8988T (cell line): Measurements from ENCODE around the gene ASTL.

ENCODE experiments used
- DNase-seq: peaks from one replicate; pipeline ENCODE4 v3.0.0; 2011

ASTL gene

DNA sequence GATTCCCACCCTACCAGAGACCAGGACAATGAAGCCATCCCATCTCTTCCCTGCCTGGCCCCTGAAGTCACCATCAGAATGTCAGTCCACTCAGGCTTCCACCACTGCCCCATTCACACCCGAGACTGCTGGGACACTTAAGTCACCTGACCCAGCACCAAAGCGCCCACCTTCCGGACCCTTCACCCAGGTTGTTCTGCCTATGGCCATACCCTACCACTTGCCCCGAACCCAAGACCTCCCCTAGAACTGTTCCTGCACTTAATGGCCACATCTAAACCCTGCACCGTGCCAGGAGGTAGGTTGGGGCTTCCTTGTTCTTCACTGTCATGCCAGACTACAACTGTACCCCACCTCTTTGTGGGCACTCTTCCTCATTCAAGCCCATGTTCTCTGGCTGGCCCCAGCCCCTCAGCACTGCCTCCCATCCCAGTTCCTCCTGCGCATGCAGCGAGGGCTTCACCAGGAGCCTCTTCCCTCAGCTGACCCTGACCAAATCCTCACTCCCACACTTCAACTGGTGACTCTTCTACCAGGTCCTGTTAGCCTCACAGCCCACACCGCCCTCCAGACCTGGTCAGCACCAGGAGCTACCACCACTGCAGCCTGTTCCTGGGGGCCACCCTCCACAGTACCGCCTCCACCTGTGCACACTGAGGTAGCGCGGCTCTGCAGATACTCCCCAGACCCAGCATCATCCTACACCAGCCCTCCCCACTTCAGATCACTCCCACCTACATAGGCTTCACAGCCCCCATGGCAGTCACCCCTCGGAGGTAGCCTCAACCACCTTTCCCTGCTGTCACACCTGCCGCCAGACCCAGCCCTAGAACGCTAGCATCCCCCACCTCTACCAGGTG is 13.7 kb downstream of the ASTL start:
- no peak for DNase-seq

DNA sequence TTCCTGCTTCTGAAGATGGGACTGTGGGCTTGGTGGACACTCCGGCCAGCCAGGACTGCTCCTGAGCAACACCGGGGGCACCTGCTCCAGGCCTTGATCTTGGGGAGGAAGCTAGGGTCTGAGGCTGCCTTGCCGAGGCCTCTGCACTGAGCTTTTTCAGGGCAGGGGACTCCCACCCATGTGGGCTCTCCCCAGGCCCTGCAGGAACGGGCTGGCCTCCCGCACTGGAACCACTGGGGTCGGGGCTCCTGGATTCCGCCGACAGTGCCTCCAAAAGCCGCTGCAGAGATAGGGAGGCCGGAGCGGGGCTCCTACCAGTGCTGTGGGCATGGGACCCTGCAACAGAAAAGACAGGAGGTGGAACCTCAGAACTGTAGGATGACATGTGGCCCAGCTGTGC is 14.4 kb downstream of the ASTL start:
- DNase-seq, result no peak

DNA sequence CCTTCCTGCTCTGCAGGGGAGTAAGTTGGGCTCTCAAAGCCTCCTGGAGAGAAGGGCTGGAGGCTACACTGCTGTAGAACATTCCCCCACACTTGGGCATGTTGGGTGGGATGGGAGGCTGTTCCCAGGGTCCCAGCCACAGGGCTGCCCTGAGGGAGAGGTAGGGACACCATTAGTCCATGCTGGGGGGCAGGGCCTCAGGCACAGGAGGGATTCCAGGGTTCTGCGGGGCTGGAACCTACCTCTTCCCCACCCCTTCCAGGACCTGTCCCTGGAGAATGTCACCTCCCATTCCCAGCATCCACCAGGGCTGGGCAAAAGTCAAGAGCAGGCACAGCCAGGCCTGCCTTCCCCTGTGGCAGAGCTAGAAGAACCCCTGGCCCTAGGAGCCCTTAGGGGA is 15.0 kb downstream of the ASTL start:
- DNase-seq, result no peak

DNA sequence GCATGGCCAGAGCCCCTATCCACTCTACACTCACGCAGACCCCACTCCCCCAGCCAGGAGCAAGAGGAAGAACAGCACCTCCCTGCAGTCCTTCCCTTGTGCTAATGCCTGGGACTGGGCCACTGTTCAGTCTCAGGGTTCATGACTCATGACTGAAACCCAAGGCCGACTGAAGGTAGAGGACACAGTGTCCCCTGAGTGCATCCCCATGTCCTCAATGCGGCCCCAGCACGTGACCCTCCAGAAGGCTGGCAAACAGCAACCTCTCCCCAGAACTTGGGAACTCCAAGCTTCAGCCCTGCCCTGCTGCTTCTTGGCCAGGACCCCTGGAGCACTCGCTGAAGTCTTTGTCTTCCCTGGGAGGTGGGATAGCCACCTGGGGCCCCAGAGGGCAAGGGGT is 15.9 kb downstream of the ASTL start:
- DNase-seq, result no peak

DNA sequence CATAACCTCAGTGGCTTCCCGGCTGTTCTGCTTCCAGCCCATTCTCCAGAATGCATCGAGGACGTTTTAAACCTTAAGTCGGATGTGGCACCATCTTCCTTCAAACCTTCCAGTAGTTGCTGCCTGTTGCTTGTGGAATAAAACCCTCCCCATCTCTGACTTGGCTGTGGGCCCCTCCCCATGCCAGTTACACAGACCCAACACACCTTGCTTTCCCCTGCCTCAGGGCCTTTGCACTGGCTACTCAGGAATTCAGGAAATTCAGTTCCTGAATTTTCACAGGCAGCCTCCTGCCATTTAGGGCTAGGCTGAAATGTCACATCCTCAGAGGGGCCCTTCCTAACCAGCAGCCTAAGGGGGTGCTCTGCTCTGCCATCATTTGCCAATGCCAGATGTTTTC is 16.9 kb downstream of the ASTL start:
- DNase-seq, result no peak

DNA sequence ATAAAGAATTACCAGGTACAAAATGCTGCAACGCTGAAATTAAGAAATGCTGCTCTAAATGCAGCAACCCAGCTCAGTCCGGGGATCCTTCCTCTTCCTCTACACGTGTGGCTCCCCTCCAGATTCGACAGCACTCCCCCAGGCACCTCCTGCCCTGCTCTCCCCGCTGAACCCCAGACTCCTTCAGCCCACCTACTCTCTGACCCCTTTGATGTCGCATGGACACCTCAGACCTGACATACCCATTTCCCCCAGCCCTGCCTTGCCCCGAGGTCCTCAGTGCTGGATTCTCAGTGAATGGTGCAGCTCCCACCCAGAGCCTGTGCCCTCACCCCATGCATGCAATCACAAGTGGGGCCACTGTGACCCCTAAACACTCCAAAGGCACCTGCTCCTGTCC is 17.3 kb downstream of the ASTL start:
- DNase-seq, result no peak

DNA sequence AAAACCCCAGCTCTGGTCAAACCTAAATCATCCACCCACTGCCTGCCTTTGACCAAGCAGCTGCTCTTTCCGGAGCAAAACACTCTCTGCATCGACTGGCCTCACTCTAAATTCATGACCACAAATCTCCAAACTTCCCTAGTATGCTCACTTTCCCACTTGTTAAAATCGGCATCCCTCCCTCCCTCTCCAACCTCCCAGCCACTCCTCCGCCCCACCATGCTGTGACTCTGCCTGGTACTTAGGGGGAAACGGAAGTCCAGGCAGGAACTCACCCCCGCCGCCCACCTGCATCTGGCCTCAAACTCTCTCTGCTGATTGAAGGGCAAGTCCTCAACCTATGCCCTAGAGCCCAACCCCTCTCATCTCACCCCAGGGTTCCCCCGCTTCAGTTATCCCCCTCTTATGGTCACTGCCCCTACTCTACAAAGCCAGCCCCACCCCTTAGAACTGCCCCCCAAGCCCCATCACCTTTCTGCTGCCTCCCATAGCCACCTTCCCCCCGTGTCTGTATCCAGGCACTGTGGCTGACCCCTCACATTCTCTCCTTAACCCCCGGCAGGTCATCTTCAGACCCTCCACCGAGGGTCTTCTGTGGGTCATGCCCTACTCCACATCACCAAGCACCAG is 18.1 kb downstream of the ASTL start:
- no peak for DNase-seq

DNA sequence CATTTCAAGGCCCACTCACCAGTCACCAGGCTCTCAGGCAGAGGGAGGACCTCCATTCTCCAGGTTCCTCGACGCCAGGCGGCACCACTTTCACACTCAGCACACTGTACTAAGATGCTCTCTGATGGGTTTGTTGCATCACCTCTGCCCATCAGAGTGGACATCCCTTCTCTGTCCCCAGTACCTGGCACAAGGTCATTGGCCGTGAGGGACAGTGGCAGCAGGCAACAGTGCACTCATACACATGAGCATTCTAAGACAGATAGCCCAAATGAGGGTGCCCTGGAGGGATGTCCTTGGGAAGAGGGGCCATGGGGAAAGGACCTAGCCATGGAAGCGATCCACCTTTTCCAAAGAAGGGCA is 18.9 kb downstream of the ASTL start:
- no peak for DNase-seq

DNA sequence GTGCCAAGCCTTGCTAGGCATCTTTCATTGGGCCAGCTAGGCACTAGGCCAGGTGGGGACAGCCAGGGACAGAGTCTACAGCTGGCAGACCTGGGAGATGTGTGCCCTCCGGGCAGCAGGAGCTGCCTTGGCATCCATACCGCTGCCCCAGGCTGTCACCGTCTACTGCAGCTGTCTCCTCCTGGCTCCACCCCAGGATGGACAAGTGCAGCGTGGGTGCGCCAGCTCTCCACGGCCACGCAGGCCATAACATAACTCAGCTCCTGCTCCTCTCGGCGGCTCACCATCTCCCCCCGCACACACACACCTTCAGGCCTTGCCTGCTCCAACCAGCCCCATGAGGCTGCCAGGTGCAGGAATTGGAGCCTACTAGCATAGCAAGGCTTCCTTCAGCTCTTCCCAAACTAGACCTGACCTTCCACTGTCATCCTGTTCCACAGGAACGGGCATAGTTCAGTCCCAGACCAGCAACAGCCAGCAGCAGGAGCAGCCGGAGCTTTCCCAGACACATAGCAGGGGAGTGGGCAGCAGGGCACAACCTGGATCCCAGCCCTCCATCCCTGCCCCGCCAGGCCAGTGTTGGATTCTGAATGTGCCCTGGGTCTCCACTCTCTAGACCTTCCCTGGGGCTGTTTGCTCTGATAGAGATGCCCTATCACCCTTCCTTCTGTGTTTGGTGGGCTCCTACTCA is 19.5 kb downstream of the ASTL start:
- no peak for DNase-seq

DNA sequence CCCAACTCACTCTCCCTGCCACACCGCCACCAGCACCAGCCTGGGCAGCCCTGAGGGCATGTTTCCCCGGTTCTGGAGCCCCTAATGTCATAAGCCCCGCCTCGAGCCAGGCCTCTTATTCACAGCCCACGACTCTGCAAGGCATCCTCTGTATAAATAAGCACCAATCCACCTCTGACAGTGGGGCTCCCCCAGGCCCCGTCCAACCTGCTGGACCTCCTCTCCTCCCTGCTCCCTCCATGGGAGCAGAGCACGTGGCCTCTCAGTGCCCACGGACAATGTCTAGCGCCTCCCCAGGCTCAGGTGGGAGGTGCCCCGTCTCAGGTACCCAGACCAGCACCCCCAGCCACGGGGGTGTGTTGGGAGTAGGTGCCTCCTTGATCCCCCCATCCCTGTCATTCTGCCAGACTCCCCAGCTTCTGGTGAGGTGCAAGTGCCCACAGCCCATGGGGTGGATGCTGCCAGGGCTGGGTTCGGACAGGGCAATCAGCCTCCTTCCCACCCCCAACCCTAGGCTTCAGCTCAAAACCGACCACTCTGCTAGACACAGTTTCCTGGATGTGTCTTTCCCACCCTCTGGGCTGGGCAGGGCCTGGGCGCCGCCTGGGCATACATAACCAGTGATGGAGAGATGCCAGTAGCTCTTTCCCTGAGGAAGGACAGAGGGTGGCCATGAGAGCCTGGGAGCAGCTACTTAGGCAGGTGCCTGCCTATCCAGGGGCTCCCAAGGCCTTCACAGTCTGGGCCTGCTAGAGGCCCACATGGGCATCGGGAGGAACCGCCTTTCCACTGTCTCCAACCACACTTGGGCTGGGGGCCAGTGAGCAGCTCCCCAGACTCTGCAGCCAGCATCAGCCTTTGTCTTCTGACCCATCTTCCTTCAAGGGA is 20.4 kb downstream of the ASTL start:
- peak; percentile 85 for DNase-seq

DNA sequence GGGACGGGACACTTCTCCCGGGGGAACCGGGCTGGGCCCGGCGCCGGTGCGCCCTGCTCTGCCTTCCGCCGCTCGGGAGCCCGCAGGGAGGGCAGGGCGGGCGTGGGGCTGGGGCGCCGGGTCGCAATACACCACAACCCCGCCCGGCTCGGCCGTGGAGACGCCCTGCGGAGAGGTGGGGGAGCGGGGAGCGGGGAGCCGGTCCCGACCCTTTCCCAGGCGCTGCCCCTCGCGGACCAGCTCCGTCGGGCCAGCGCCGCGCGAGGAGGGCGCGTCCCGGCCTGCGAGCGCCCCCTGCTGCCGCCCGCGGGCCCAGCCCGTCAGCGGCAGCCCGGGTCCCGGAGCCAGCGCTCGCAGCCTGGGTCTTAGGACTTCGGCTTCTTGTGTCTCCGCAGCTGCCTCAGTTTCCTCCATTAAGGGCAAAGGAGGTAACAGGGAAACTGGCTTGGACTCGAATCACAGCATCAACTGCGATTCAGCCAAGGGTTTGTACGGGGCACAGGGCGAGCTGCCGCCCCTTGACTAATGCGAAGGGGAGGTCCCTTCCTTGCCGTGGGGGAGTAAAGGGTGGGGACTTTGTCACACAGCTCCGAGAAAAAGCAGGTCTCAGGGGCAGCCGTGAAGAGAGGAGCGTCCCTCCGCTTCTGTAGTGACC is 21.3 kb downstream of the ASTL start:
- DNase-seq, result peak; percentile 98

DNA sequence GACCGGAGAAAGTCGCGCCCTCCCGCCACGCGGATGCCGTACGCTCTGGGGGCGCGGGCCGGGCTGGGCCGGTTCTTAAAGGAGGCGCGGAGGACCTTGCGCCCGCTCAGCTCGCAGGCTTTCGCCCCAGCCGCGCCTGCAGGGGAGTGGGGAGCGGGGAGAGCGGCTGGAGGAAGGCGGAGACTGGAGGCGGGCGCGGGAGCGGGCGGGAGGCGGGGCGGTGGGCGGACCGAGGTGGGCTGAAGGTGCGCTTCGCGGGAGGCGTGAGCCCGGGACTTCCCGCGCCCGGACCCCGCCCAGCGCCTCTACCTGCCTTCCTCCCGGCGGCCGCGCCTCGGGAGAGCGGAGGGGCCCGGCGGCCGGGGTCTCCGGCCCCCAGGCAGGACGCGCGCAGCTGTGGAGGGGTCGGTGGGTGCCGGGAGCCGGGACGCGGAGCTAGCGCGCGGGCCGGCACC is 21.9 kb downstream of the ASTL start, which contains the start of gene ADRA2B:
TSS of gene ADRA2B (minus strand) at position 148 of the 455 bp plus-strand sequence. CDS start 422 bp downstream, outside the sequence.
- peak; percentile 81 for DNase-seq

DNA sequence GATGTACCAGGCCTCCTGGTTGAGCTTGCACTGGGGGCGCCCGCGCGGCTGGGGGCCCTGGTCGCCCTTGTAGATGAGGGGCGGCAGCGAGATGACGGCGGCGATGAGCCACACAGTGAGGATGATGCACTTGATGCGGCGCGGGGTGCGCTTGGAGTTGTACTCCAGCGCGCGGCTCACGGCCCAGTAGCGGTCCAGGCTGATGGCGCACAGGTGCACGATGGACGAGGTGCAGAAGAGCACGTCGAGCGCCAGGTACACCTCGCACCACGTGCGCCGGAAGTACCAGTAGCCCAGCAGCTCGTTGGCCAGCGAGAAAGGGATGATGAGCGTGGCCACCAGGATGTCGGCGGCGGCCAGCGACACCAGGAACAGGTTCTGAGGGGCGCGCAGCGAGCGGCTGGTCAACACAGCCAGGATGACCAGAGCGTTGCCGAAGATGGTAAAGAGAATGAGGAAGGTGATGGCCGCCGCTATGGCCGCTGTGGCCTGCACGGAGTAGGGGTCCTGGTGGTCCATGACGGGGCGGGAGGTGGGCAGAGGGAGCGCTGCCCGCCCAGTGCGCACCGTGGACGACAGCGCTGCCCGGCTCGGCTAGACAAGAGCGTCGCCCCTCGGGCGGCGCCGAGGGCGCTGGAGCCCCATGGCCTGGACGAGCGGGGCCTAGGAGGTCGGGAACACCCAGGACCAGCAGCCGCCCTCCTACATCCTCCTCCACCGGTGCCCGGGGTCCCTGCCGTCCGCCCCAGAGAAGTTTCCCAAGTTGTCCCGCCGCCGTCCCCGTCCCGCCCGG is 22.5 kb downstream of the ASTL start:
- no peak for DNase-seq

DNA sequence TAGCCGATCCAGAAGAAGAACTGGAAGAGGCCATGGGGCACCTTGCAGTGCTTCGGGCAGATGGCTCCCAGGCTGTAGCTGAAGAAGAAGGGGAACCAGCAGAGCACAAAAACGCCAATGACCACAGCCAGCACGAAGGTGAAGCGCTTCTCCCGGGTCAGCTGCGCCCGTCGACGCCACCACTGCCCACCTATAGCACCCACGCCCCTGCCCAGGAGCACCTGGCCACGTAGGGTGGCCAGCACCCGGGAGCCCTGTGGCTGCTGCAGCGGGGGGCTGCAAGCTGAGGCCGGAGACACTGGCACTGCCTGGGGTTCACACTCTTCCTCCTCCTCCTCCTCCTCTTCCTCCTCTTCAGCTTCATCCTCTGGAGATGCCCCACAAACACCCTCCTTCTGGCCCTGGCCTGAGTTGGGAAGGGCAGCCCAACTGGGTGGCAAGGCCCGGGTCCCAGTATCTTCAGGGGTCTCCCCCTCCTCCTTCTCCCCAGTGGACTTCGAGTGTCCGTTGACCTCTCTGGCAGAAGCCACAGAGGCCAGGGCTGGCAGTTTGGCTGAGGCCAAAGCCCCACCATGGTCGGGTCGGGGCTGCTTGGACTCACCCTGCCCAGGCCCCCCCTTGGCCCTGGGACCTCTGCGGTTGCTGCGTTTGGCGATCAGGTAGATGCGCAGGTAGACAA is 23.3 kb downstream of the ASTL start:
- no peak for DNase-seq

DNA sequence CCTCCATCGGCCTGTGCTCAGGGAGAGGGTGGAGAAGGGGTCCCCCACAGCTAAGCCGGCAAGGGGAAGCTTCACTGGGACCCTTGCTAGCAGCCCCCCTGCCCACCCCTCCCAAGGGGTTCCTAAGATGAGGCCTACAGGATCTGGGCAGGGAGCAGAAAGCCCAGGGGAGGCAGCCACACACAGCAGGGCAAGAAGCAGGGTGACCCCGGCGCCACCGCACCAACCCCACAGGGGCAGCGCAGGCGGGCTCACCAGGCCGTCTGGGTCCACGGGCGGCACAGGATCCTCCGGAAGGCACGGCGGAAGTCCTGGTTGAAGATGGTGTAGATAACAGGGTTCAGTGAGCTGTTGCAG is 23.8 kb downstream of the ASTL start:
- no peak for DNase-seq

DNA sequence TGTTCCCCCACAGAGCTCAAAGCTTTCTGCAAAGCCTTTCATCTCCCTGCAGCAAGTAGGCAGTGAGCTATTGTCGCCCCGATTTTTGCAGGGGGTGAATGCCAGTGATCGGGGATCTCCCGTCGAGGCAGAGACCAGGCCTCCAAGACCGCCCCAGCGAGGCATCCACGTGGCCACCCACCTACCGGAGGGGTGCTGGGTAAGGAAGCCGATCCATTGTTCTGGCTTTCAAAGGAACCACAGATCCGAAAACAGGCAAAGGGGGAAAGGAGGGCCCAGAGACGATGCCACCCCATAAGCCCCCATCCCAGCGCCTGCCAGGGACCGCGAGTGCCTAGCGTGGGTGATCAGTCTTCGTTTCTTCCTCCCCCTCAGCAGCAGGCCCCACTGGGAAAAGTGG is 24.4 kb downstream of the ASTL start:
- no peak for DNase-seq

DNA sequence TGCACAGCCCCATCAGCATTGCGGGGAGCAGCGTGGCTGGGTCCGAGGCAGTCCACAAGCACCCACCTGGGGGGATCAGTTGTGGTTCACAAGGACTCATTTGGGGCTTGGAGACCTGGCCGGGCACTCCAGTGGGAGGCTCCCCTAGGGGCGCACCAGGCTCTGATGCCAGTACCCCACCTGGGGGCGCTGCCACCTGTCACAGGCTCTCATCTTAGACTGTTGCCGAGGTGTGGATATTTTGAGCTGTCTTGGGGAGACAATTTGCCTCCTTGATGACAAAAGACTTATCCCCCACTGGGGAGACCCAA is 25.0 kb downstream of the ASTL start:
- no peak for DNase-seq

DNA sequence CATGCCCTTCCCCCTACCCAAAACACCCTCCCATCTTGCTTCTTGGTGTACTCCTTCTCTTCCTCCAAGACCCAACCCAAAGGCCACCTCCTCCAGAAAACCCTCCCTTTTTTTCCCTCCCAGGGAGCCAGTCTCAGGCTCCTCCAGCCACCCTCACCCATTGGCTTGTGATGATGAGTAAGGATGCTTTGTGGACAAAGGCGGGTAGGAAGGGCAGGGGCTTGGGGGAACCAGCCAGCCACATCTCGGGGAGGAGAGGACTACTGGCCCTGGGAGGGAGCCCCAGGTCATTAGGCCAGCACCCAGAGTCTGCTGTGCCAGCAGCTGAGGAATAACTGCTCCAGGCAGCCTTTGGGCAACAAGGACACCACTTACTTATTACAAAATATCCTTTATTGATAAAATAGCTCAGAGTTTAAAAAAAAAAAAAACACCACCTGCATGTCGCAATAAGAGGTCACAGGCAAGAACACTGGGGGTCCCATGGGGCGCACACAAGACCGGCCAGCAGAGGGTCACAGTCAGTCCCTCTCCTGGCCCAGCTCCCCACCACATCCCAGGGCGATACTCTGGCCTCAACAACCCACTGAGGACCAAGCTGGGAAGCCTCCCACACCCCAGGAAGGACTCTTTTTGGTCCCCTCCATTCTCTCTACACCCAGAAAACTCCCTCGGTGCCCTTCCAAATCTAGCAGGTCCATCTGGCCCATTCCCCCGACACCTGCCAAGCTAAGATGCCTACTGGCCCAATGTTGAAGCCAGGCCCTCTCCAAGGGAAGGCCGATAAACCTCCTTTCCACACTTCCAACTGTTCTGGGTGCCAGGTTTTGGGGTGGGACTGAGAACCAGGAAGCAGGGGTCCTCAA is 25.6 kb downstream of the ASTL start:
- DNase-seq, result no peak

DNA sequence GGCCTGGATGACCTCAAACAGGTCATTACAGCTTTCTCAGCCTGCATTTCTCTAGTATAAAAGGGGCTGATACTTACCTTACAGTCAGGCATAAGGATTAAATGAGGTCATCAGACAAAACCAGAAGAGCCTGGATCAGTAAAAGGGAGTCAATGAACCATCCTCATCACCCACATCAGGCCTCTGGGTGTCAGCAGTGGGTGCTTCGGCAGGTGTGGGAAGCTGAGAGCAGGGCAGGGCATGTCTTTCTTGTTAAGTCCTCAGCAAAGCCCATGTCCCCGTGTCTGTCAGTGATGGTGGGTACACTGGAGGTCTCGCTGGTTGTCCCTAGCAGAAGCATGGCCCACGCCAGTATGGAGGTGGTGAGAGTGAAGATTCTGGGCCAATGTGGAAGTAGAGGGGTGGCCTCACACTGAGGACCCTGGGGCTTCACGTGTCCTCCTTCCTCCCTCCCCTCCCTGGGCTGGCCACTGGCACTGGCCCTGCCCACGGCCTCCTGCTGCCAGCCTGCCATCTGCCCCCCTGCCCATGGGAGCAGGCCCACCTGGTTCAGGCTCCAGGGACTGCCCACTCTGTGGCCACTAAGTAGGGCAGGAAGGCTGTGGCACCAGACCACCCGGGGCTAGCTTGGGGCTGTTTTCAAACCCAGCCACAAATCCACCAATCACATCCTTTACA is 26.3 kb downstream of the ASTL start:
- DNase-seq, result peak; percentile 27

DNA sequence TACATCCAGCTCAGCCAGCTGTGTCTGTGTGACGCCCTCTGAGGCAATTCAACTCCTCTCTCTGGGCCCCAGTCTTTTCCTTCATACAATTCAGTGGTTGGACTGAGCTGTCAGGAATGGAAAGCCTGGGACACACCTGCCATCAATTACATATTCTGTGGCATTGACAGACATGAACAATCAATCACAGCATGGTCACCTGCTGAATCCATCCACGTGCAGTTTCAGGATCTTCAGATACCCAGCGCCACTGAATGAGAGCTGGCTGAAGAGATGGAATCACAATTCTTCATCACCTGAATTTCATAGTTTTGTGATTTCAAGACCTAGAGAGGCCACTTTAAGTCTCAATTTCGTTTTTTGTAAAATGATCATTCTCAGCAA is 27.1 kb downstream of the ASTL start:
- DNase-seq, result no peak
